ENCODE results near the gene ATP5MK. TPM values are rescaled to one million over a fixed set of nuclear protein-coding genes. Genes with fewer than 3 reads are reported as not detected.

Gene ATP5MK
- total RNA-seq (2022) = 429 and 559 TPM in 2 replicates
- Bru-seq, nascent RNA = percentile 95 among the genes with signal in this experiment
- percentile 90 among the genes with signal in this experiment for BruChase-seq, experiment 1, labeled RNA remaining after a 6-hour chase
- BruChase-seq, experiment 2, labeled RNA remaining after a 2-hour chase = percentile 88 among the genes with signal in this experiment
- long read RNA-seq, transcript ATP5MD-205 (6 exons, 882 nt) = minor isoform, 6 of 668 reads
- long read RNA-seq, transcript ATP5MD-204 (5 exons, 626 nt) = minor isoform, 46 of 668 reads
- long read RNA-seq, transcript ATP5MD-201 (4 exons, 364 nt) = major isoform, 499 of 668 reads
- long read RNA-seq, transcript ATP5MD-202 (5 exons, 560 nt) = minor isoform, 96 of 668 reads
- long read RNA-seq, partial matches to known transcripts = 3 of 668 reads
- long read RNA-seq, other reads (novel, unspliced or antisense) = 17 of 668 reads

- H3K36me3 Mint-ChIP-seq (ENCODE audit: insufficient read depth, unreplicated experiment) = peaks cover 81% of the 10 kb centered on the region
- ChIA-PET CTCF (interaction anchor here (0.6 to 1.9 kb wide), 5 partner anchors 20 to 290 kb away, joined by 3 to 7 read pairs (median 3); no protein-coding TSS in a partner anchor), POLR2A (interaction anchor here (0.6 to 5.7 kb wide), 29 partner anchors 8 to 1578 kb away, joined by 3 to 62 read pairs (median 4); partner anchors contain the start of genes CNNM2, NEURL1, NT5C2 and OGA)
- TSS peak; percentile 81 for BruUV-seq (replicated peaks)
- intact Hi-C loops (cut with micrococcal nuclease) = loop anchor here (2.0 to 5.0 kb wide), 2 partner anchors 27 to 44 kb away; partner anchors contain the start of gene PCGF6
- H3K9me3 Mint-ChIP-seq (ENCODE audit: unreplicated experiment) = no peaks in the 10 kb centered on the region
- H3K4me1 Mint-ChIP-seq (ENCODE audit: insufficient read depth, unreplicated experiment) = peaks cover 24% of the 10 kb centered on the region
- DNase-seq (ENCODE audit: unreplicated experiment) = peak; percentile 99
- H3K27ac Mint-ChIP-seq (ENCODE audit: low read depth, unreplicated experiment) = peak within 1 kb of the TSS; percentile 95
- no peaks in the 10 kb centered on the region for H3K27me3 Mint-ChIP-seq (ENCODE audit: insufficient read depth, unreplicated experiment)
- peak within 1 kb of the TSS; percentile 96 for H3K4me3 Mint-ChIP-seq (ENCODE audit: unreplicated experiment)
- no peak for TF ChIP-seq CTCF (IDR thresholded peaks at IDR 0.05; ENCODE audit: unreplicated experiment)
Measured at GRCh38 chr10:103396067-103396788, at the start of gene ATP5MK, which contains the start of gene PDCD11. TSS of gene ATP5MK (minus strand) at chr10:103396475. CDS start at chr10:103392457, 4,018 bp downstream. TSS of gene PDCD11 (plus strand) at chr10:103396626. CDS start at chr10:103398427, 1,801 bp downstream.

- TF ChIP-seq CTCF (IDR thresholded peaks at IDR 0.05; ENCODE audit: unreplicated experiment) = no peak
- intact Hi-C loops (cut with micrococcal nuclease) = loop anchor here (5.0 kb wide), 1 partner anchor 37 kb away; no protein-coding TSS in a partner anchor
- Mint-ChIP-seq H3K27me3 (ENCODE audit: insufficient read depth, unreplicated experiment) (no peaks in the 10 kb centered on the region), H3K4me1 (ENCODE audit: insufficient read depth, unreplicated experiment) (peaks cover 12% of the 10 kb centered on the region), H3K27ac (ENCODE audit: low read depth, unreplicated experiment) (peak overlapping the region; percentile 31), H3K36me3 (ENCODE audit: insufficient read depth, unreplicated experiment) (peaks cover 84% of the 10 kb centered on the region), H3K4me3 (ENCODE audit: unreplicated experiment) (no peak overlapping the region), H3K9me3 (ENCODE audit: unreplicated experiment) (no peaks in the 10 kb centered on the region)
- ChIA-PET CTCF (interaction anchor here (0.6 kb wide), 2 partner anchors 42 to 1274 kb away, joined by 3 read pairs; no protein-coding TSS in a partner anchor), POLR2A (no interaction called here)
- DNase-seq (ENCODE audit: unreplicated experiment) = no peak
- no TSS peak for BruUV-seq (replicated peaks)
Measured at GRCh38 chr10:103445366-103445765, 49.1 kb upstream of the ATP5MK start.

- no peaks in the 10 kb centered on the region for H3K27me3 Mint-ChIP-seq (ENCODE audit: insufficient read depth, unreplicated experiment)
- POLR2A ChIA-PET = no interaction called here
- CTCF ChIA-PET = no interaction called here
- no peaks in the 10 kb centered on the region for H3K9me3 Mint-ChIP-seq (ENCODE audit: unreplicated experiment)
- H3K4me3 Mint-ChIP-seq (ENCODE audit: unreplicated experiment) = no peak overlapping the region
- intact Hi-C loops (cut with micrococcal nuclease) = no loop called here
- no peak for TF ChIP-seq CTCF (IDR thresholded peaks at IDR 0.05; ENCODE audit: unreplicated experiment)
- peaks cover 10% of the 10 kb centered on the region for H3K4me1 Mint-ChIP-seq (ENCODE audit: insufficient read depth, unreplicated experiment)
- no peak overlapping the region for H3K27ac Mint-ChIP-seq (ENCODE audit: low read depth, unreplicated experiment)
- BruUV-seq (replicated peaks) = no TSS peak
- peaks cover 93% of the 10 kb centered on the region for H3K36me3 Mint-ChIP-seq (ENCODE audit: insufficient read depth, unreplicated experiment)
- no peak for DNase-seq (ENCODE audit: unreplicated experiment)
Measured at GRCh38 chr10:103444478-103444877, 48.2 kb upstream of the ATP5MK start.
